Upper lobe of right lung (tissue), 1 donor: ENCODE data around the gene SON. TPM values are rescaled to one million over a fixed set of nuclear protein-coding genes. Genes with fewer than 3 reads are reported as not detected.

ENCODE experiments used
- ATAC-seq: fragments of 200-7000 bp; cut with Tn5 transposase; one replicate; pipeline ENCODE4 v1.9.1; 2020; ENCODE audit warnings: mild to moderate bottlenecking, moderate library complexity
- DNase-seq: peaks from one replicate; pipeline ENCODE4 v3.0.0-alpha.2; 2020
- H3K27ac ChIP-seq: fragments of 200-600 bp; one replicate; pipeline ENCODE4 v1.8.0; 2022
- H3K27me3 ChIP-seq: fragments of 200-600 bp; one replicate; pipeline ENCODE4 v1.8.0; 2022; ENCODE audit warnings: mild to moderate bottlenecking
- H3K36me3 ChIP-seq: fragments of 200-600 bp; one replicate; pipeline ENCODE4 v1.8.0; 2022
- H3K4me1 ChIP-seq: fragments of 200-600 bp; one replicate; pipeline ENCODE4 v1.8.0; 2022
- H3K4me3 ChIP-seq: fragments of 200-600 bp; one replicate; pipeline ENCODE4 v1.8.0; 2022; ENCODE audit warnings: mild to moderate bottlenecking
- H3K9me3 ChIP-seq: fragments of 200-600 bp; one replicate; pipeline ENCODE4 v1.8.0; 2022
- intact Hi-C: fragments of 100-400 bp; cut with DNase I; formaldehyde crosslinking; loops from one replicate; pipeline ENCODE4 v1.11.0; 2022
- total RNA-seq: library from RNA; stranded (reverse); fragmentation: NEBNext Ultra II Directional; extraction: Animal tissue kit (Norgen Biotek cat#: 25700); gene quantifications from one replicate; pipeline ENCODE4 v1.2.1, GENCODE V29; 2021
- TF ChIP-seq, protein P1 (sequence below): fragments of 200-600 bp; IDR thresholded peaks from one replicate; pipeline ENCODE4 v1.8.0; 2022; ENCODE audit warnings: antibody characterized with exemption
- donor health status: DM: no; HTN: yes; CAD: no; lungs with severe emphysema.

Gene SON
- total RNA-seq, 1 donor from 2014 or later: 320 TPM

GRCh38 chr21:33558777-33559421 lies 16.1 kb downstream of the SON start:
- Histone ChIP-seq H3K27ac (no peak overlapping the region), H3K27me3 (no peaks in the 10 kb centered on the region), H3K4me1 (peaks cover 15% of the 10 kb centered on the region), H3K9me3 (no peaks in the 10 kb centered on the region), H3K36me3 (peaks cover 93% of the 10 kb centered on the region), H3K4me3 (no peak overlapping the region)
- ATAC-seq (no peak), DNase-seq (no peak)
- intact Hi-C loops: no loop called here
- TF ChIP-seq, protein P1, sequence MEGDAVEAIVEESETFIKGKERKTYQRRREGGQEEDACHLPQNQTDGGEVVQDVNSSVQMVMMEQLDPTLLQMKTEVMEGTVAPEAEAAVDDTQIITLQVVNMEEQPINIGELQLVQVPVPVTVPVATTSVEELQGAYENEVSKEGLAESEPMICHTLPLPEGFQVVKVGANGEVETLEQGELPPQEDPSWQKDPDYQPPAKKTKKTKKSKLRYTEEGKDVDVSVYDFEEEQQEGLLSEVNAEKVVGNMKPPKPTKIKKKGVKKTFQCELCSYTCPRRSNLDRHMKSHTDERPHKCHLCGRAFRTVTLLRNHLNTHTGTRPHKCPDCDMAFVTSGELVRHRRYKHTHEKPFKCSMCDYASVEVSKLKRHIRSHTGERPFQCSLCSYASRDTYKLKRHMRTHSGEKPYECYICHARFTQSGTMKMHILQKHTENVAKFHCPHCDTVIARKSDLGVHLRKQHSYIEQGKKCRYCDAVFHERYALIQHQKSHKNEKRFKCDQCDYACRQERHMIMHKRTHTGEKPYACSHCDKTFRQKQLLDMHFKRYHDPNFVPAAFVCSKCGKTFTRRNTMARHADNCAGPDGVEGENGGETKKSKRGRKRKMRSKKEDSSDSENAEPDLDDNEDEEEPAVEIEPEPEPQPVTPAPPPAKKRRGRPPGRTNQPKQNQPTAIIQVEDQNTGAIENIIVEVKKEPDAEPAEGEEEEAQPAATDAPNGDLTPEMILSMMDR: no peak

- no peak overlapping the region for H3K4me3 ChIP-seq
- intact Hi-C loops: no loop called here
- ATAC-seq: no peak
Observed at GRCh38 chr21:33559813-33560212, 17.0 kb downstream of the SON start.

DNA sequence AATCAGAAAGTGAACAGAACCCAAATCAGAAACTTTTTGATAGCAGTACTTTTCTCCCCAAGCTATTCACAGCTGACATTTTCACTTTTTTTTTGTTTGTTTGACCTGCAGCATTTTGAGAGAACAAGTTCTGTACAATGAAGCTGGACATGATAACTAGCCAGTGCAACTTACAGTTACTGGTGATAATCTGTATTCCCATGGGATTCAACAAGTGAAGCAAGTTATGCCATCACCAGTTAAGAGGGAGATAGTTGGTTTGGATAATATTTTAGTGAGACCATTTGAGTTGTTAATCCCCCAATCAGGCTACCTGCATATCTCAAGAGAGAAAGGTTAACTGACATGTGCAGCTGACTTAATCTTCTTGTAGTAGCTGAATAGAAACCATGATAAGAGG lies 18.1 kb downstream of the SON start:
- ATAC-seq: no peak
- Histone ChIP-seq H3K4me1 (peaks cover 7% of the 10 kb centered on the region), H3K4me3 (no peak overlapping the region), H3K36me3 (peaks cover 93% of the 10 kb centered on the region), H3K9me3 (no peaks in the 10 kb centered on the region), H3K27ac (no peak overlapping the region), H3K27me3 (no peaks in the 10 kb centered on the region)
- intact Hi-C loops: no loop called here
- TF ChIP-seq, protein P1: no peak
- no peak for DNase-seq

More at GRCh38 chr21:33559813-33560212, 17.0 kb downstream of the SON start:
- Histone ChIP-seq H3K4me1 (peaks cover 15% of the 10 kb centered on the region), H3K27ac (no peak overlapping the region), H3K36me3 (peaks cover 92% of the 10 kb centered on the region), H3K9me3 (no peaks in the 10 kb centered on the region), H3K27me3 (no peaks in the 10 kb centered on the region)
- DNase-seq: no peak
- TF ChIP-seq, protein P1: no peak

DNA sequence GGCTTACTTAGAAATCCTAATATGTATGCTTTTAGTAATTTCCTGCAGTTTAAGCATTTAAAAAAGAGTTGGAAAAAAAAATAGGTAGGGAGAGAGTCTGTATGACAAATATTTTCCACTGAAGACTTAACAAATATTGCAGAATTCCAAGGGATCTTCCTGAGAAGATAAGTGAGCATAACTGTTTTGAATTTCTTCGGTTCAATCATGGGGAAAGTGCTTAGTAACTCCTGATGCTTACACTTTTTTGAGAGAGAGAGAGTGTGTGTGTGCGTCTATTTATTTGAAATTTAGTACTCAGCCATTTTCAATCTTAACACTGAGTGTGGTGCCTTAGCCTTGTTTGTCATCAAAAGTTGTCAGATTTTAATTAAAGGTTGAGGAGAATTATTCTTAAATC lies 18.5 kb downstream of the SON start:
- intact Hi-C loops: no loop called here
- H3K27ac ChIP-seq: no peak overlapping the region
- H3K36me3 ChIP-seq: peaks cover 91% of the 10 kb centered on the region
- TF ChIP-seq, protein P1: no peak
- no peaks in the 10 kb centered on the region for H3K27me3 ChIP-seq
- H3K4me1 ChIP-seq: peaks cover 3% of the 10 kb centered on the region
- no peak overlapping the region for H3K4me3 ChIP-seq
- H3K9me3 ChIP-seq: no peaks in the 10 kb centered on the region
- ATAC-seq (no peak), DNase-seq (no peak)

GRCh38 chr21:33562389-33562788 lies 19.6 kb downstream of the SON start:
- DNase-seq: no peak

More at GRCh38 chr21:33562389-33562788, 19.6 kb downstream of the SON start:
- no peaks in the 10 kb centered on the region for H3K9me3 ChIP-seq
- no peaks in the 10 kb centered on the region for H3K27me3 ChIP-seq
- TF ChIP-seq, protein P1: no peak
- intact Hi-C loops: no loop called here
- H3K36me3 ChIP-seq: peaks cover 91% of the 10 kb centered on the region
- no peak for ATAC-seq
- no peak overlapping the region for H3K27ac ChIP-seq
- no peak overlapping the region for H3K4me3 ChIP-seq
- H3K4me1 ChIP-seq: peaks cover 3% of the 10 kb centered on the region
